Adrenal gland (tissue), 5 donors: ENCODE results near the gene LAMA2.

Experiments
- POLR2A ChIP-seq, 2 donors: fragments of 450-650 bp; IDR thresholded peaks; one replicate each; pipeline ENCODE4 v1.6.1; 2017; ENCODE audit warnings: antibody characterized with exemption in 2 of 2, mild to moderate bottlenecking in 2 of 2, moderate library complexity in 1 of 2
- TF ChIP-seq, protein P1 (sequence below), 6 experiments: fragments of 450-650 bp in 4 of 6; fragments of 200-600 bp in 2 of 6; sonication (generic) in 1 of 6; IDR thresholded peaks; 1 replicate in 5 of 6; 2 replicates in 1 of 6; pipeline versions ENCODE4 v1.5.1 to v1.8.0; 2016 to 2021; ENCODE audit warnings: antibody characterized with exemption in 6 of 6, mild to moderate bottlenecking in 2 of 6, moderate library complexity in 1 of 6
- donor health status: DM: no; HTN: no; CAD: no.

DNA sequence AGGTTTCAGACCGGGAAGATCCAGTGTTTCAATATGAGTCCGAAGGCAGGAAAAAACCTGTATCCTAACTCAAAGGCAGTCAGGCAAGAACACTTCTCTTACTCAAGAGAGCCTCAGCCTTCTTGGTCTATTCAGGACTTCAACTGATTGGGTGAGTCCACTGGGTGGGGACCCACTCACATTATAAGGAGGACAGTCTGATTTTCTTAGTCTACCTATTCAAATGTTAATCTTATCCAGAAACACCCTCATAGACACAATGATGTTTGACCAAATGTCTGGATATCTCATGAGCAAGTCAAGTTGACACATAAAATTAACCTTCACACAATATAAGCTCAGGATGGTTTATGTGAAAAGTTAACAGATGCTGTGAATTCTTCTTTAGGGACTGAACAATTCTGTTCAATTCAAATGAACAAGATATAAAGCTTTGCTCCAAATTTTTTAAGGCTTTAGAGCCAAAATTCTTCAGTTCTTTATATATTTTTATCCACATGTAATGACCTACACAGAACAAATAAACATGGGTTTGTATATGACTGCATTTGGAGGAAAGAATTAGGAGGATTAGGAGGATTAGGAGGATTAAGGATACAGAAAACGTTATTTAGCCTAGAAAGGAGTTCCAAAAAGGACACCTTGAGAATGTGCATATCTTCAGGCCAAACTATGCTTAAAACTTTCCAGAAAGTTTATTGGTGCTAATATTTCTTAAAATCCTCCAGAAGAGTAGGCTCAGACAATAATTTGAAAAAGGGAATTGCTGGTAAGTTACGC is 35.3 kb upstream of the LAMA2 start:
- TF ChIP-seq, protein P1, sequence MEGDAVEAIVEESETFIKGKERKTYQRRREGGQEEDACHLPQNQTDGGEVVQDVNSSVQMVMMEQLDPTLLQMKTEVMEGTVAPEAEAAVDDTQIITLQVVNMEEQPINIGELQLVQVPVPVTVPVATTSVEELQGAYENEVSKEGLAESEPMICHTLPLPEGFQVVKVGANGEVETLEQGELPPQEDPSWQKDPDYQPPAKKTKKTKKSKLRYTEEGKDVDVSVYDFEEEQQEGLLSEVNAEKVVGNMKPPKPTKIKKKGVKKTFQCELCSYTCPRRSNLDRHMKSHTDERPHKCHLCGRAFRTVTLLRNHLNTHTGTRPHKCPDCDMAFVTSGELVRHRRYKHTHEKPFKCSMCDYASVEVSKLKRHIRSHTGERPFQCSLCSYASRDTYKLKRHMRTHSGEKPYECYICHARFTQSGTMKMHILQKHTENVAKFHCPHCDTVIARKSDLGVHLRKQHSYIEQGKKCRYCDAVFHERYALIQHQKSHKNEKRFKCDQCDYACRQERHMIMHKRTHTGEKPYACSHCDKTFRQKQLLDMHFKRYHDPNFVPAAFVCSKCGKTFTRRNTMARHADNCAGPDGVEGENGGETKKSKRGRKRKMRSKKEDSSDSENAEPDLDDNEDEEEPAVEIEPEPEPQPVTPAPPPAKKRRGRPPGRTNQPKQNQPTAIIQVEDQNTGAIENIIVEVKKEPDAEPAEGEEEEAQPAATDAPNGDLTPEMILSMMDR (IDR thresholded peaks at IDR 0.05) = no peak
- no peak for TF ChIP-seq POLR2A (IDR thresholded peaks at IDR 0.05)
